Activated CD4-positive, CD25-positive, alpha-beta regulatory T cell treated with anti-CD3 and anti-CD28 coated beads, Interleukin-2, amount 50 U/mL, for 16 hours (primary cell): ENCODE data around the gene JAM2.
"Not testable (repeated sequence)": the region's sequence is repeated elsewhere in the genome, so short reads cannot be mapped to it uniquely, and the experiment has no call there.

Experiments used
- DNase-seq: peaks from one replicate; pipeline ENCODE4 v3.0.0-alpha.2; 2020; ENCODE audit warnings: low read depth, low spot score

Gene JAM2, protein sequence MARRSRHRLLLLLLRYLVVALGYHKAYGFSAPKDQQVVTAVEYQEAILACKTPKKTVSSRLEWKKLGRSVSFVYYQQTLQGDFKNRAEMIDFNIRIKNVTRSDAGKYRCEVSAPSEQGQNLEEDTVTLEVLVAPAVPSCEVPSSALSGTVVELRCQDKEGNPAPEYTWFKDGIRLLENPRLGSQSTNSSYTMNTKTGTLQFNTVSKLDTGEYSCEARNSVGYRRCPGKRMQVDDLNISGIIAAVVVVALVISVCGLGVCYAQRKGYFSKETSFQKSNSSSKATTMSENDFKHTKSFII

DNA sequence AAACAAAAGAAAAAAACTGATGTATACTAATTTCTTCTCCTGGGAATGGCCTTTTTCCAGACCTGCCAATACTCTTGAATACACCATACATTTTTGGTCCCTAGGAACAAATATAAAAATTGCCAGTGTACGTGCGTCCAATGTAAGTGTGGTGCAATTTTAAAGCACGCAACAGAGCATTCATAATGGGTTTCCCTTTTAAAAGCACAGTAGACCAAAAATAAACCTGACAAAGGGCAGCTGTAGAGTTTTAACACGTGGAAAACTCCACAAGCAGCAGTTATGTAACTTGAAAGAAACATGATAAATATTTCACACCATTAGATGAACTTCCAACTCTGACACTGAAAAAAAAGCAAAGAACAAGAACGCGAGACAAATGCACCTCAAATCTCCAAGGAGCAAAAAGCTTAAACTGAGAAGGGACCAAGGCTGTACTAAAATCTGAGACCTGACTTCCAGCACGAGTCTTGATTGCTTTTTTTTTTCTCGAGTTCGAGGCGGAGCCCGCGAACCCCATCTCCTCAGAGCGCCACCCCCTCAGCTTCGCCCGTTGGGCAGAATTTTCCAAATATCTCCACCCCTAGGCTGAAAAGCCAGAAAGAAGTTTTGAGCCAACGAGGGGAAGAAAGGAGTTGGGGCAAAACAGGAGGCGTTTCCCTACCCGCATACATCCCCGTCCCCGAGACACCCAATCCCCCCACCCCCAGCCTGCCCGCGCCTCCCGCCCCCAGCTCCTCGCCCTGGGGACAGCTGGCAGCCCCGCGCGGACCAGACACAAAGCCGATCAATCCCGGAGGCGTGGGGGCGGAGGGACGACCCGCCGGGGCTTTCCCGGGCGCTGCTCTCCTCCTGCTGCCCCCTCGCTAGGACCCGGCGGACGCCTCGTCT, at the start of gene JAM2:
Gene JAM2 (plus strand): TSS at position 599 of the 891 bp plus-strand sequence. CDS start 564 bp downstream, outside the sequence.
- DNase-seq = no peak

DNA sequence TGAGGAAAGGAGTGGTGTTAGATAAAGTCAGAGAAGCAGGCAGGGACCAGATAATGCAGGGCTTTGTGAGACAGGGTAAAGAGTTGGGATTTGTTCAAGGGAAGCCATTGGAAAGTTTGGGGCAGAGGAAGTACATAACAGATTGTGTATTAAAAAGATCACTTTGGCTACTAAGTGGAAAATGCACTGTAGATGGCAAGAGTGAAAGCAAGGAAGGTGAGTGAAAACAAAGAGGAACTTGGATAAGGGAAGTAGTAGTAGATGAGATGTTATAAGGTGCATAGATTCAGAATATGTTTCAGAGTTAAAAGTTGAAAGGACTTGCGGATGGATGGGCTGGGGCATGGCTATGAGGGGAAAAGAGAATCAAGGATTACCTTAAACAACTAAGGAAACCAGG, 49.2 kb upstream of the JAM2 start:
- DNase-seq = no peak

DNA sequence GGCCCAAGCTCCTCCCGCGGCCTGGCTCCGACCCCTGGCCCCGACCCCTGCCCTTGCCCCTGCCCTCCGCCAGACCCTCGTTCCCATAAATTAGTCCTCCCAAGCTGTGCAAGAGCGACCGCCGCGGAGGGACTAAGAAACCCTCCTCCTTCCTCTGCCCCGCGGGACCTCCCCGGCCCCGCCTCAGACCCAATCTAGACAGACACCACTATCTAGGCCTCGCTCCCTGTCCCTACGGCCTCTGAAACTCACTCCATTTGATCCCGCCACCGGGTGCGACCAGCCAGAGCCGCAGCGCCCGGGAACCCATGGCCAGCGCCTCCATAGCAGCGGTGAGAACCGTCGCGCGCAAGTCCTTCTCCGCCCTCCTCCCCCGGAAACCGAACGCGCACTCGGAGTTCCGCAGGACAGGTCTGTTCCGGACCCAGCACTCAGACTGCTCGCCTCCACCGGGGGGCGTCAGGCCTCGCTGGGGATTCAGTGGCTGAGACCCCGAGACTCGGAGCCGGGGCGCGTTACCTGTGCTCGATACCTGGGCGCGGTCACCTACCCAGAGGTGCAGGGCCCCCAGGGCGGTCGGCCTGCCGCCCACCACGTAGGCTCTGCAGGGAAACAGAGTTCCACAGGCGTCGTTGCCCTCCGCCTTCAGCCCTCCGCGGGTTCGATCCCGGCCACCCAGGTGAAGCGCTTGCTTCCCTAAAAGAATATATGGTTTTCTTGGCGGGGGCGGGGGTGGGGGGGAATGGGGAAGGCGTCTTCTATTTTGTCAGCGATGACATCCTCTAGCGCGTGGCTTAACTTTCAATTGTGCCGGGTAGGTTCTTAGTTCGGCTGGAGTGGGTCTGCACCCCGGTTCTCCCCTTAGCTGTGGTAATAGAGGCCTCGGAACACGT, 31.7 kb upstream of the JAM2 start, which contains the start of gene MRPL39:
Gene MRPL39 (minus strand): TSS at position 331 of the 893 bp plus-strand sequence. CDS start 6 bp downstream, at position 325.
- peak; percentile 74 for DNase-seq

DNA sequence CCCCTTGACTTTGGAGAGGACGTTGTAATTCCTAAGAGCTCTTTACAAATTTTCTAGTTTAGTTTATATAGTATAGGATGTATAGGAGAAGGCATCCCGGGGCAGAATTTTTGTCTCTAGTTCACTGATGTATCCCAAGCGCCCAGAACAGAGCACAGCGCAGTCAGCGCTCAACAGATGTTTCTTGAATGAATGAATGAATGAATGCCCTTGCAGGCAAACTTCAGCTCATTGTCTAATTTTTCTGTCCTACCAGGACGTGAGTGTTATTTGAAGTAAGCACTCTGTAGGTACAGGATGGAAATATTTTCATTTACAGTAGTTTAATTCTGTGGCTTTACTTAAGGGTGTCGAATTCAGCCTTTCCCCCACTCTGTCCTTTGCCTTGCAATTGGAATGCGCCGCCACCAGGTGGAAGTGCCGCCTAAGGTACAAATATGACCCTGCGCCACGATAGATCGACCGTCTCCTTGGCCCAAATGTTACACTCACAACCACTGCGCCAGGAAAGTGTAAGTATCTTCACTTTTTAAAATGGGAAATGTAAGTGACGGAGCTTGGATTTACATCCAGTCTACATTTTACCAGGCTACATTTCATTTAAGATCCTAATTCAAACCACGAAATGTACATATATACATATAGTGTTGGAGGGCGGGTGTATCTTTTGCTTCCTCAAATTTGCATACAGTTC, 30.9 kb upstream of the JAM2 start:
- peak; percentile 57 for DNase-seq

DNA sequence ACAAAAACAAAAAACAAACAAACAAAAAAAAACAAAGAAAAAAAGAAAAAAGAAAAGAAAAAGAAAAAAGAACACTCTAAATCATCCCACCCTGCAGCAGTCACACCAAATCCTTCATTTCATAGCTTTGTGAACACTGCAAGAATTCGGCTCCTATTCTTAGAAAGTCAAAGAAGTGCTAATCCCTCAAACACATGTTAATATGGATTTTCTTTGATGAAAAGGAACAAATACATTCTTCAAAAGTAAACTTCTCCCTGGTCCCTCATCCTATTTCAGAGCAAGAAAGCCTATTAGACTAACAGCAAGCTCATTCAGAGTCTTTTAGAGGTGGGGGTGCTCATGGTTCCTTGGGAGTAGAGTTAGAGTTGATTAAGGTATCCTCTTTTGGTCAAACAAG, 24.6 kb upstream of the JAM2 start:
- no peak for DNase-seq

DNA sequence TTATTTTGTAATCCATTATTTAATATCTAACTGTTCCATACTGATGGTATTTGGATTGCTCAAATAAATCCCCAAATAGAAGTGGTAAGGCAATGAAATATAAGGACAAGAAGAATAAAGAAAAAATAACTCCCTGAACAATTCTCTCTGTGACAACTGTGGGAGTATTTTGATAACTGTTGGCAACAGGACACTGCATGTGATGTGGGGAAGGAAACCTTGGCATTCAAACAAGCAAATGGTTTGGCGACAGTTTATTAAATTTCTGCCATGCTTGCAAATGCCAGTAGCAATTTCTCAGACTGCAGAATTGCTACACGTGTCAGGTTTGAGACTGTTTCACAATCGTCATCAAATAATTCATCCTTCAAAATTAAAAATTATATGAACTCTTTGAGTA, 23.2 kb upstream of the JAM2 start:
- DNase-seq = no peak

DNA sequence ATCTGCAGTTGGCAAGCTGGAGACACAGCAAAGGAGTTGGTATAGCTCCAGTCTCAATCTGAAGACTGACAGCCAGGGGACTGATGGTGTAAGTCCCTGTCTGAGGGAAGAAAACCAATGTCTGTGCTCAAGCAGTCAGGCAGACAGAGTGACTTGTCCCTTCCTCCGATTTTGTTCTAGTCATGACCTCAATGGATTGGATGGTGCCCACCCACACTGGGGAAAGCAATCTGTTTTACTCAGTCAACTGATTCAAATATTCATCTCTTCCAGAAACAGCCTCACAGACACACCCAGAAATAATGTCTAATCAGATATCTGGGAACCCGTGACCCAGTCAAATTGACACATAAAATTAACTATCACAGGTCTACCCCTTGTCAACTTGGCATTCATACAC, 19.9 kb upstream of the JAM2 start:
- no peak for DNase-seq

DNA sequence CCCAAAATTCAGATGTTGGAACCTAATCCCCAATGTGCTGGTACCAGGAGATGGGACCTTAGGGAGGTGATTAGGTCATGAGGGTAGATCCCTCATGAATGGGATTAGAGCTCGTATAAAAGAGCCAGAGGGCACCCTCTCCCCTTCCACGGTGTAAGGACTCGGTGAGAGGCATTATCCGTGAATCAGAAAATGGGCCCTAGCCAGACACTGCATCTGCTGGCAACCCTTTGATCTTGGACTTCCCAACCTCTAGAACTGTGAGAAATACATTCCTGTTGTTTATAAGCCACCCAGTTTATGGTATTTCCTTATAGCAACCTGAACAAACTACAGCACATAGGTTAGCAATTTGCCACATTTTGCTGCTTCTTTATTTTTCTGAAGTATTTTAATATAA, 14.5 kb upstream of the JAM2 start:
- DNase-seq = no peak

DNA sequence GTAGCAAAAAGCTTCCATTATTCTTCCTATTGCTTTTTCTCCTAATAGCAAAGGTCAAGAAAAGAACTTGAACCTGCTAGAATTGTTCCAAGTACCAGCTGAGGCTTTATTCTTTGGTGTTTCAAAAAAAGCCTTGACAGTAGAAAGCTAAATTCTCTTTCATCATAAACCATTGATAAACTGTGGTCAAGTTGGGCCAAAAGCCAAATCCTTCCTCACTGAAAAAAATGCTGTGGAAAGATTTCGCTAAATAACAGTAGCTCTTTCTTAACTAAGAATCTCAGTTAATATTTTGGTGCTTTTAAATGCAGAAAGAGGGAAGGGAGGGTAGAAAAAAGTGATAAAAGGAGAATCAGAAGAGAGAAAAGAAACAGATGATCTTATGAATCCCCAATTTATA, 14.0 kb upstream of the JAM2 start:
- DNase-seq = no peak

DNA sequence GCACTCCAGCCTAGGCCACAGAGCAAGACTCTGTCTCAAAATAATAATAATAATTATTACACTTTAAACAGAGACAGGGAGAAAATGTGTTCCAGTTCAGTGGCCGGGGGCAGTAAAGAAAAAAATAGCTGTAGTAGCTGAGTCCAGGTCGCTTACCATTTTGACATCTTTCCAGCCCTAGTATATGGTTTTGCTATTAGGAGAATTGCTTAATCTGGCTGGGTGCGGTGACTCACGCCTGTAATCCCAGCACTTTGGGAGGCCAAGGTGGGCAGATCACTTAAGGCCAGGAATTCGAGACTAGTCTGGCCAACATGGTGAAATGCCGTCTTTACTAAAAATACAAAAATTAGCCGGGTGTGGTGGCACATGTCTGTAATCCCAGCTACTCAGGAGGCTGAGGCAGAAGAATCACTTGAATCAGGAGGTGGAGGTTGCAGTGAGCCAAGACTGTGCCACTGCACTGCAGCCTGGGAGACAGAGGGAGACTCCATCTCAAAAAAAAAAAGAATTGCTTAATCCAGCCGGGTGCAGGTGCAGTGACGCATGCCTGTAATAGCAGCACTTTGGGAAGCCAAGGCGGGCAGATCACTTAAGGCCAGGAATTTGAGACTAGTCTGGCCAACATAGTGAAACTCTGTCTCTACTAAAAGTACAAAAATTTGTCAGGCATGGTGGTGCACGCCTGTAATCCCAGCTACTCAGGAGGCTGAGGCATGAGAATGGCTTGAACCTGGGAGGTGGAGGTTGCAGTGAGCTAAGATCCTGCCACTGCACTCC, 13.1 kb upstream of the JAM2 start:
- DNase-seq = not testable (repeated sequence)

DNA sequence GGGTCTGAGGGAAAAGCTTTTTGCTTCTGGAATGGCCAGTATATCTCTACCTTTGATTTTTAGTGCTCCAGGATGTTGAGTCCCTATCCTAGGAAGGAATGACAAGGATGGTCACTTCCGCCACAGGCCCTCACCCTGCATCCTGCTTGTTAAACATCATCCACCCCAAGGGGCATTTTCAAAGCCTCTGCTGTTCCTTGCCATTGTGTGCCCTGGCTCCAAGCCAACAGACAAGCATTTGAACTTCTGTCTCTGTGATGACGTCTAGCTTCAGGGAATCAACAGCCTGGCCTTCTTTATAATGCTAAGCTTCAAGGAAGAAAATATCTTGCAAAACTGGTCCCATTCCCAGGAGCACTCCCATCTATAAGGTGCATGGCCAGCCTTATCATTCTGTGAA, 12.3 kb upstream of the JAM2 start:
- DNase-seq = no peak

DNA sequence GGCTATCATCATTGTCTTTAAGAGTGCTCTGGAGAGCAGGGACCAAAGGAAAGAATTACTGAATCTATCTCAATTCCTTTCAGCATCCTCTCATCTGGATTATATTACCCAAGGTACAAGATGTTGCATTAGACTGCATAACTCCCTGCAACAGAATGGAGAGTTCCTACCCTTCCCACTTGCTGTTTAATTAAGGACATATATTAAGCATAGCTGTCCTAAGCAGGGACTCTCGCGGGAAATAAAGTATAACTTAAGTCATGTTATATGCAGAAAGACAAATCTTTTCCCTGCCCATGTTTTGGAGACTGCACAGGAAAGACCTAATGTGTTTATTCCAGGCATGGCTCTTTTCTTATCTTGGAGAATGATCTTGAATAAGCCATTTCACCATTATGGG, 6.8 kb upstream of the JAM2 start:
- DNase-seq = no peak

DNA sequence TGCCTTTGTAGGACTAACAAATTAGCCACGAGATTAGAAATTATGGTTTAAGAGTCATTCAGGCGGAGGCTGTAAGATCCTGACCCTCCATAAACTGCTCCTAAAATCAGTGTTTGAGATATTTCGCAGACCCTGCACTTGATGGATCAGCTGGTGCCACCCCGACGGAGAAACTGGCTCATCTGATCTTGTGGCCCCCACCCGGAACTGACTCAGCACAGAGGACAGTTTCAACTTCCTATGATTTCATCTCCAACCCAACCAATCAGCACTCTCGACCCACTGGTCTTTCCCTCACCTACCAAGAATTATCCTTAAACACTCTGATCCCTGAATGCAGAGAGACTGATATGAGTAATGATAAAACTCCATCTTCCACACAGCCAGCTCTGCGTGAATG, 3.7 kb upstream of the JAM2 start:
- DNase-seq = no peak

DNA sequence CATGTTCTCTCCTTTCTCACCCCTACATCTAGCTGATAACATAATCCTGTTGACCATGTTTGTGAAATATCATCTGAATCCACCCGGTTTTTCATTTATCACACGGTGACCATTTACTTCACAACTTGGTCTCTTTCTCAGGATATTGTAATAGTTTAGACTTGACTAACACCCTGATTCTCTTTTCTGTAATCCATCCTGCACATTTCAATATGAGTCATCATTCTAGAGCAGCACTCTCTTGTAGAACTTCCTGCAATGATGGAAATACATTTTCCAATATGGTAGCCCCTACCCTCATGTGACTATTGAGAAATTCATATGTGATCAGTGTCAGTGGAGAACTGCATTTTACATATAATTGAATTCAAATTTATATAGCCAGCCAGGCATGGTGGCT, 2.3 kb upstream of the JAM2 start:
- no peak for DNase-seq

DNA sequence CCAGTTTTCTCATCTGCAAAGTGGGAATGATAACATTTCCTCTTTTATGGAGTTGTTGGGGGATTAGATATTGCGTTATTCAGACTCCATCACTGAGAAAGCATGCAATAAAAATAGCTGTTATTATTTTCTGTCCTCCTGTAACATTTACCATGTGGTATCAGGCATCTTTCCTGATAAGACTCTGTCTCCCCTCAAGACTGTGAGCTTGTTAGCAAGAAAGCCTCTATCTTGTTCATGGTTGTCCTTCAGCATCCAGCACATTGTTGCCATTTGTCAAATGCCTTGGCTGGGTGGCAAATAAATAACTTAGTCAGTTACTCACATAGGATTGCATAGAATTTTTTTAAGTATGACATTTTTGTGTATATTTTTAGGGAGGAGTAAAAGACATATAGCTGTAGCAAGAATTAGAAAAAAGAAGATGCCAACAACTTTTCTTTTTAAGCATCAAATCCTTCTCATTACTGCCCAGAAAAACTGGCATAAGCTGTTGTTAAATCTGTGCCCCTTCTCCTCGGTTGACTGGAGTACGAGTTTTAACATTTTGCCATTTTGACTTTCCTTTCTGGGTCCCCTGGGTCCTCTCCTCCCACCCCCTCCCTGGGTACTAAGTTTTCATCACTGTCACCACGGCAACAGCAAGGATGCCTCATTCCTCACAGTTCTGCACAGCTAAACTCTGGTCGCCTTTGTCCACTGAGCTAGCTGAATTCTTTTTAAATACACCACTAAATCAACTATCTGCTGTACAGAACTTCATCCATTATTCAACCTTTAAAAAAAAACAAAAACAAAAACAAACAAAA, 1.0 kb upstream of the JAM2 start:
- no peak for DNase-seq

DNA sequence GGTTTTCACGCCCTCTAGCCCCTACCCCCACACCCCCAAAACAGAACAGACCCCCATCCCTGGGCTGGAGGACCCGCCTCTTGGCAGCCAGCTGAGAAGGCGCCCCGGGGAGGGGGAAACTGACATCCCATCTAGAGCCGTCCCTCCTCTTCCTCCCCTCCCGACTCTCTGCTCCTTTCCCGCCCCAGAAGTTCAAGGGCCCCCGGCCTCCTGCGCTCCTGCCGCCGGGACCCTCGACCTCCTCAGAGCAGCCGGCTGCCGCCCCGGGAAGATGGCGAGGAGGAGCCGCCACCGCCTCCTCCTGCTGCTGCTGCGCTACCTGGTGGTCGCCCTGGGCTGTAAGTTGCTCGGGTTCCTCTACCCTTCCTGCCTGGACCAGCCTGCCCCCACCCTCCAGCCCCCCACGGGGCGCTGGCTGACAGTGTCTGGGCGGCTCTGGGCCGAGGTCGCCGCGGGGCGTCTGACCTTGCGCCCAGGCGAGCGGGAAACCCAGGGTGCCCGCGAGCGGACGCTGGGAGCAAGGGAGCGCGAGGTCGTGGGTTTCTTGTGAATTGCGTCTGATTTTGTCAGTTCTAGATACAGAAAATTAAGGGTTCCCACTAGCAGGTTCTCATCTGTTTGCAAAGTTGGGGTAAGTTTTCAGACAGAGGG, 618 bp downstream of the JAM2 start:
- DNase-seq = no peak

DNA sequence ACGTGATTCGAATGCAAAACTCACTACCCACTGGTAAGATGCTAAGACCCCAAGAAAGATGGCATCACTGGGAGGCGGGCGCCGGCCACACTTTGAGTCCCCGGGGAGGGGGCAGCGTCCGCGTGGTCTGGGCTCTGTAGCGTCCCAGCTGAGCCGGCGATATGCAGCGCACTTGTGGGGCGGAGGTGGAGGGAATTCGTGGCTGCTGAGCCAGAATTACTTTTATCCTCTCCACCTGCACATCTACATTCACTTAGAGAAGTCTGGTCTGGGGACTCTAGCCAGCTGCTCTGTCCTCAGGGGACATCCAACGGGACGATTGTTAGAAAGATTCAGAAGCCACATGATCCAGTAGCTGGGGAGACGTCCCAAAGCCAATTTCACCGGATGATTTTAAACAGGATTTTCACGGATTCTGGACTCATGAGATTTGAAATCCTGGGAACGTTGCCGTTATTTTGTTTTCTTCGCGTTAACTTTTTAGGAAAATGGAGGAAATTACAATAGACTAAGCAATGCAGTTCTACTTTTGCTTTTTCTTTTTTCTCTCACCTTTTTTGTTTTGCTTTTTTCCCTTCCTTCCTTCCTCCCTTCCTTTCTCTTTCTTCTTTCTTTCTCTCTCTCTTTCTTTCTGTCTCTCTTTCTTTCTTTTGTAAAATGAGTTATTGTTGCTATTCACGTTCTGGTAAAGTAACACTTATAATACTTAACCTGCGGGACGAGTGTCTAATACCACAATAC, 1.3 kb downstream of the JAM2 start:
- no peak for DNase-seq

DNA sequence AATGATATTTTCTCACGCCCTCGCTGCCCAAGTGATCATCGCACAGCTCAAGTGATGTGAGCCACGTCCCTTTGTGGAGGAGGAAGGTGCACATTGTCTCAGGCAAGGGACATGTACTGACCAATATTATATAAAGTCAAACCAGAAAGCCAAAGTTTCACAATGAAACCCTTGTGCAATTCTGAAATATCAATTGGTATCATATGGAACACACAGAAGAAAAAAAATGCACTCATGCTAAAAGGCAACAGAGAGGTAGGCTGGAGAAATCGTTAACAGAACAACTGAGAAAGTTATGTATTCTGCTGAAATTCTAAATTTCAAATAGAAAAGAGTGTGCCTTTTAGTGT, 1.9 kb downstream of the JAM2 start:
- DNase-seq = no peak

DNA sequence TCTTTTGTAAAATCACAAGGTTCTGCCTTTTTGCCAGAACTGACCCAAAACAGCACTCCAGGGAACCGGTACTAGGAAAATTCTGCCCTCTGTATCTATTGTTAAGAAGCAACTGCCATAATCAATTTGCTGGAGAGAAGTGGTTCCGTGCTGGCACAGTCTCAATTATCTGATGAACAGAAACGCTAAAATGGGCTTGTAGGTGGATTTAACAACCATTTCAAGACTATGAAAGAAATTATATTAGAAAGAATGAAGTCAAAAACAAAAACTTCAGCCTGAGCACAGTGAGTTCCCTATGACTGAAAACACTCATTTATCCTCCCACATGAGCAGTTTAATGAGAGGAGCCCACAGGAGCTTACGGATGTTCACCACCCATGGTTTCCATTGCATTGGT, 4.4 kb downstream of the JAM2 start:
- DNase-seq = no peak
